Prostate gland (tissue), 2 donors: ENCODE measurements around the gene SCUBE1. TPM values are rescaled to one million over a fixed set of nuclear protein-coding genes. Genes with fewer than 3 reads are reported as not detected.

ENCODE experiments used
- DNase-seq: peaks from one replicate; pipeline ENCODE4 v3.0.0-alpha.2; 2019; ENCODE audit warnings: low spot score
- H3K27ac ChIP-seq, 2 donors: fragments of 200-600 bp; sonication (generic); 2 replicates each; pipeline ENCODE4 v1.5.1; 2017 to 2019
- H3K27me3 ChIP-seq: fragments of 200-600 bp; sonication (generic); replicated peaks from 2 replicates; pipeline ENCODE4 v1.5.1; 2019; ENCODE audit not compliant: insufficient read depth
- H3K36me3 ChIP-seq, 2 donors: fragments of 200-600 bp; sonication (generic); 1 replicate in 1 of 2; 2 replicates in 1 of 2; pipeline versions ENCODE4 v1.5.1 to v1.8.1; 2017 to 2019
- H3K4me1 ChIP-seq: fragments of 200-600 bp; sonication (generic); replicated peaks from 2 replicates; pipeline ENCODE4 v1.5.1; 2019
- H3K4me3 ChIP-seq, 2 donors: fragments of 200-600 bp; sonication (generic); 2 replicates each; pipeline ENCODE4 v1.5.1; 2017 to 2019
- H3K9me3 ChIP-seq: fragments of 200-600 bp; sonication (generic); 2 replicates; pipeline ENCODE4 v1.5.1; 2017
- POLR2A ChIP-seq: fragments of 450-650 bp; IDR thresholded peaks from one replicate; pipeline ENCODE4 v1.6.1; 2016; ENCODE audit warnings: antibody characterized with exemption, mild to moderate bottlenecking
- POLR2AphosphoS5 ChIP-seq: sonication (generic); formaldehyde crosslinking; IDR thresholded peaks from one replicate; pipeline ENCODE4 v1.6.1; 2017; ENCODE audit warnings: antibody characterized with exemption
- WGBS: methylation state at CpG from one replicate; pipeline ENCODE4 v1.1.5; 2018; 5-methylcytosine and 5-hydroxymethylcytosine counted together
- intact Hi-C: fragments of 100-400 bp; cut with DNase I; formaldehyde crosslinking; loops from one replicate; pipeline ENCODE4 v1.14.2; 2022
- total RNA-seq, 2 donors: library from RNA; depleted of rRNA; stranded (reverse); fragments of >200 nt; gene quantifications; one replicate each; pipeline ENCODE4 v1.1.0, GENCODE V29; 2016
- TF ChIP-seq, protein P1 (sequence below), 4 experiments: fragments of 200-600 bp in 2 of 4; fragments of 450-650 bp in 2 of 4; sonication (generic) in 2 of 4; IDR thresholded peaks; 1 replicate in 3 of 4; 2 replicates in 1 of 4; pipeline ENCODE4 v1.5.1; 2016 to 2019; ENCODE audit warnings: antibody characterized with exemption in 4 of 4, mild to moderate bottlenecking in 2 of 4, moderate library complexity in 2 of 4

SCUBE1 gene
- total RNA-seq, result 10 to 100 TPM in 1 of 2 donors, under 1 TPM in 1; 0.68 to 23.5 TPM

DNA sequence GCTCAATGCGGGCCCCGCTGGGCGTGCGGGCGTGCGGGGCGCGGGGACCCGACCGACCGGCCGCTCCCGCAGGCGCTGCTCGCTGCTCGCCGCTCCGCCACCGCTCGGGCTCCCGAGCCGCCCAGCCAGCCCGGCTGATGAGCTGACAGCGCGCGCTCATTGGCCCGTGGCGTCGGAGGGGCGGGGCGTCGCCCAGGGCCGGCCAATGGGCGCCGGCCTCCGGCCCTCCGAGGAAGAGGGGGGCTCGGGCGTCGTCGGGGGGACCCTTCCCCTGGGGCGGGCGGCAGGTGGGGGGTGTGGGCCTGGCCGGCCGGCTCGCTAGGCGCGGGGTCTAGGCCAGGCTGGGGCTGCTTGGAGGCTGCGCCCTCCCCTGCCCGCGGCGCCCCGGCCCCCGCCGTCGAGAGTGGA lies at the start of gene SCUBE1:
Gene SCUBE1, minus strand, starts transcription at position 111 of the 408 bp plus-strand sequence. CDS start 111 bp downstream, outside the sequence.
- Histone ChIP-seq H3K27me3 (peaks cover 10% of the 10 kb centered on the region), H3K4me1 (no peaks in the 10 kb centered on the region), H3K4me3 (peak within 1 kb of the TSS; percentile 22), H3K36me3 (no peaks in the 10 kb centered on the region), H3K9me3 (no peaks in the 10 kb centered on the region), H3K27ac (no peak within 1 kb of the TSS)
- peak; percentile 51 for DNase-seq
- TF ChIP-seq POLR2AphosphoS5, result no peak
- TF ChIP-seq, protein P1, sequence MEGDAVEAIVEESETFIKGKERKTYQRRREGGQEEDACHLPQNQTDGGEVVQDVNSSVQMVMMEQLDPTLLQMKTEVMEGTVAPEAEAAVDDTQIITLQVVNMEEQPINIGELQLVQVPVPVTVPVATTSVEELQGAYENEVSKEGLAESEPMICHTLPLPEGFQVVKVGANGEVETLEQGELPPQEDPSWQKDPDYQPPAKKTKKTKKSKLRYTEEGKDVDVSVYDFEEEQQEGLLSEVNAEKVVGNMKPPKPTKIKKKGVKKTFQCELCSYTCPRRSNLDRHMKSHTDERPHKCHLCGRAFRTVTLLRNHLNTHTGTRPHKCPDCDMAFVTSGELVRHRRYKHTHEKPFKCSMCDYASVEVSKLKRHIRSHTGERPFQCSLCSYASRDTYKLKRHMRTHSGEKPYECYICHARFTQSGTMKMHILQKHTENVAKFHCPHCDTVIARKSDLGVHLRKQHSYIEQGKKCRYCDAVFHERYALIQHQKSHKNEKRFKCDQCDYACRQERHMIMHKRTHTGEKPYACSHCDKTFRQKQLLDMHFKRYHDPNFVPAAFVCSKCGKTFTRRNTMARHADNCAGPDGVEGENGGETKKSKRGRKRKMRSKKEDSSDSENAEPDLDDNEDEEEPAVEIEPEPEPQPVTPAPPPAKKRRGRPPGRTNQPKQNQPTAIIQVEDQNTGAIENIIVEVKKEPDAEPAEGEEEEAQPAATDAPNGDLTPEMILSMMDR (IDR thresholded peaks at IDR 0.05), result no peak
- no peak for TF ChIP-seq POLR2A
- intact Hi-C loops, result no loop called here
- 4% methylated on average over 36 of the region's 56 CpGs for WGBS

DNA sequence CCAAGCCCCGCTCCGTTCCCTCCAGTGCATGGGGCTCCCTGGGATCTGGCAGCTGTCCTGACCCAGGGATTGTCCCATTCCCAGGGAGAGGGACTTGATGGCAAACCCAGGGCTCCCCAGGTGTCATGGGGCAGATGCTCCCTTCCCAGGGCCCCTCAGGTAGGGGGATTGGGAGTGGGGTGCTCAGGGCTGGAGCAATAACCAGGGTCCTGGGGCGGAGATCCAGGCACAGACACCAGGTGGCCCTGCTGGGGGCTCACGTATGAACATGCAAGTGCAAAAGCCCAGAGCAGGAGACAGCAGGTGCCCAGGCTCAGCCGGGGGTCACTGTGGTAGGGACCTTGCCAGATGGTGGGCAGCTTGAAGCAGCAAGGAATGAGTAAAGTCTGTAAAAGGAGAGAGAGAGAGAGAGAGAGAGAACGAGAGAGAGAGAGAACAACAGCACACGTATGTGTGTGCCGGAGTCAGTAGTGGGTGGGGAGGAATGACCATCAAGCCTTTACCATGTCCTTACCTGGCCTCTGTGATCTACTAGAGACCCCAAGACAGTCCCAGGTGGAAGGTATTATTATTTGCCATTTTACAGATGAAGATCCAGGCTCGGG lies 49.3 kb upstream of the SCUBE1 start:
- DNase-seq, result no peak

GRCh38 chr22:43391306-43391705 lies 48.1 kb upstream of the SCUBE1 start:
- H3K27ac ChIP-seq, result no peak overlapping the region
- H3K27me3 ChIP-seq, result no peaks in the 10 kb centered on the region
- no peaks in the 10 kb centered on the region for H3K4me1 ChIP-seq
- intact Hi-C loops, result no loop called here
- H3K9me3 ChIP-seq, result no peaks in the 10 kb centered on the region
- no peak for DNase-seq
- WGBS, result 84% methylated on average over 3 of the region's 3 CpGs
- no peak overlapping the region for H3K4me3 ChIP-seq
- no peaks in the 10 kb centered on the region for H3K36me3 ChIP-seq
- TF ChIP-seq, protein P1 (IDR thresholded peaks at IDR 0.05), result no peak
- TF ChIP-seq POLR2A, result no peak
- TF ChIP-seq POLR2AphosphoS5, result no peak

More for the DNA sequence above, 49.3 kb upstream of the SCUBE1 start:
- 90% methylated on average over 9 of the region's 9 CpGs for WGBS
- Histone ChIP-seq H3K9me3 (no peaks in the 10 kb centered on the region), H3K27ac (no peak overlapping the region), H3K4me1 (no peaks in the 10 kb centered on the region), H3K27me3 (no peaks in the 10 kb centered on the region), H3K36me3 (no peaks in the 10 kb centered on the region), H3K4me3 (no peak overlapping the region)
- intact Hi-C loops, result no loop called here
- TF ChIP-seq, protein P1 (IDR thresholded peaks at IDR 0.05), result no peak
- TF ChIP-seq POLR2AphosphoS5, result no peak
- no peak for TF ChIP-seq POLR2A

GRCh38 chr22:43390872-43391271 lies 47.7 kb upstream of the SCUBE1 start:
- H3K27ac ChIP-seq, result no peak overlapping the region
- no peaks in the 10 kb centered on the region for H3K9me3 ChIP-seq
- H3K27me3 ChIP-seq, result no peaks in the 10 kb centered on the region
- intact Hi-C loops, result no loop called here
- no peak overlapping the region for H3K4me3 ChIP-seq
- WGBS, result 71% methylated on average over 4 of the region's 4 CpGs
- TF ChIP-seq POLR2AphosphoS5 (no peak), POLR2A (no peak)
- TF ChIP-seq, protein P1 (IDR thresholded peaks at IDR 0.05), result no peak
- no peaks in the 10 kb centered on the region for H3K36me3 ChIP-seq
- DNase-seq, result no peak
- no peaks in the 10 kb centered on the region for H3K4me1 ChIP-seq

DNA sequence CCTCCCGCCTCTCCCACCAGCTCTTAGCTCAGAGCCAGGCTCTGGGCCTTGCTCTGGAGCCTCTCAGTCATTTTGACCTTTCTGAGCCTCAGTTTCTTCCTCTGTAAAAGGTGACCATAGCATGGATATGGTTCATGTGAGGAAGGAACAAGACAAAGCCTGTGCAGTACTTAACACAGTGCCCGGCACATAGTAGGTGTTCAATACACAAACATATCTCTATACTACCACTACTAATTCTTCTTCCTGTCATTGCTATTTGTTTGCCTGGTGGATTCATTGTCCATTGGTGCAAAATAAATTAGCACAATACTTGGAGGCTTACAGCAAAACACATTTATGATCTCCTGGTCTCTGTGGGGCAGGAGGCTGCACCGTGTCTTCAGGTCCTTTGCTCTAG lies 47.0 kb upstream of the SCUBE1 start:
- Histone ChIP-seq H3K4me1 (no peaks in the 10 kb centered on the region), H3K27ac (no peak overlapping the region), H3K9me3 (no peaks in the 10 kb centered on the region), H3K4me3 (no peak overlapping the region), H3K27me3 (no peaks in the 10 kb centered on the region), H3K36me3 (no peaks in the 10 kb centered on the region)
- WGBS, result 93% methylated on average over 3 of the region's 3 CpGs
- TF ChIP-seq, protein P1 (IDR thresholded peaks at IDR 0.05), result no peak
- TF ChIP-seq POLR2AphosphoS5, result no peak
- no peak for TF ChIP-seq POLR2A
- DNase-seq, result no peak
- intact Hi-C loops, result no loop called here
